Subcutaneous adipose tissue (tissue), 4 donors: Measurements from ENCODE around the gene DTX1. TPM values are rescaled to one million over a fixed set of nuclear protein-coding genes. Genes with fewer than 3 reads are reported as not detected.

Experiments used
- total RNA-seq, 4 donors: library from RNA; depleted of rRNA; stranded (reverse); fragments of >200 nt; gene quantifications; one replicate each; pipeline ENCODE4 v1.1.0, GENCODE V29; 2016
- TF ChIP-seq, protein P1 (sequence below): fragments of 450-650 bp; IDR thresholded peaks from one replicate; pipeline ENCODE4 v1.5.1; 2016; ENCODE audit warnings: low read depth, mild to moderate bottlenecking, control low read depth, antibody characterized with exemption, moderate library complexity

Gene DTX1
- total RNA-seq, 4 donors from 2014 or later, result 20.2 to 137 (median 46.2) TPM

DNA sequence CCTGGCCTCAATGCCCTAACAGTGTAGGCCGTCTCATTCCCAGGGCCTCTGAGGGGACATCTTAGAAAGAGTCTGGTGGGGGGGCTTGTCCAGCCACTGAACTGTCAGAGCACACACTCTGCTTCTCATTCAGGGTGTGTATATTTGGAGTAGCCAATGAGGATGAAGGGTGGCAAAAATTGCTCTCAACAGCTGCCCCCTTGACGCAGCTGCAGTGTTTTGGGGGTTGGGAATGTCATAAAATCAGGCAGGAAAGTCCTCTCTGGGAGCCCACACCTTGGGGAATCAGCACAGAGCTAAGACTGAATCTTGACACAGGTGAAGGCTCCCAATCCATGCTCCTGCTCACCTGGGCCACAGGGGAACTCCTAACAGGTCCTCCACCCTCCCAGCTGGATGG is 77.5 kb downstream of the DTX1 start:
- TF ChIP-seq, protein P1, sequence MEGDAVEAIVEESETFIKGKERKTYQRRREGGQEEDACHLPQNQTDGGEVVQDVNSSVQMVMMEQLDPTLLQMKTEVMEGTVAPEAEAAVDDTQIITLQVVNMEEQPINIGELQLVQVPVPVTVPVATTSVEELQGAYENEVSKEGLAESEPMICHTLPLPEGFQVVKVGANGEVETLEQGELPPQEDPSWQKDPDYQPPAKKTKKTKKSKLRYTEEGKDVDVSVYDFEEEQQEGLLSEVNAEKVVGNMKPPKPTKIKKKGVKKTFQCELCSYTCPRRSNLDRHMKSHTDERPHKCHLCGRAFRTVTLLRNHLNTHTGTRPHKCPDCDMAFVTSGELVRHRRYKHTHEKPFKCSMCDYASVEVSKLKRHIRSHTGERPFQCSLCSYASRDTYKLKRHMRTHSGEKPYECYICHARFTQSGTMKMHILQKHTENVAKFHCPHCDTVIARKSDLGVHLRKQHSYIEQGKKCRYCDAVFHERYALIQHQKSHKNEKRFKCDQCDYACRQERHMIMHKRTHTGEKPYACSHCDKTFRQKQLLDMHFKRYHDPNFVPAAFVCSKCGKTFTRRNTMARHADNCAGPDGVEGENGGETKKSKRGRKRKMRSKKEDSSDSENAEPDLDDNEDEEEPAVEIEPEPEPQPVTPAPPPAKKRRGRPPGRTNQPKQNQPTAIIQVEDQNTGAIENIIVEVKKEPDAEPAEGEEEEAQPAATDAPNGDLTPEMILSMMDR, result no peak

DNA sequence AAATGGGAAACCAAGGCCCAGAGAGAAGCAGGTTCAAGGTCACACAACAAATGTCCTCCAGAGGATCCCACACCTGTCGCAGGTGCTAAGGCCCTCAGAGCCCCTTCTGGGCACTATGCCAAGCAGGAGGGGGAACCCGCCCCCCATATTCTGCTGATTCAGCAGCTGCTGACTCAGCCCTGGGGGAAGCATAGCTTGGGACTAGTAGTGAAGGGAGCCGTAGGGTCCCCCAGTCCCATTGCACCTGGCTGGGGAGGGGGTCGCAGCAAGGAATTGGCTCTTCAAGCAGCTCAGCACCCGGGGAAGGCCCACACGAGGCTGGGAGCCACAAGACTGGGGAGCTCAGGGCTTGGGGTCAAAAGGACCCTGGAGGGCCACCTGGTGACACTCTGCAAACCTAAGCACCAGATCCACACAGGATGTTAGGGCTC is 78.0 kb downstream of the DTX1 start:
- TF ChIP-seq, protein P1, result no peak

DNA sequence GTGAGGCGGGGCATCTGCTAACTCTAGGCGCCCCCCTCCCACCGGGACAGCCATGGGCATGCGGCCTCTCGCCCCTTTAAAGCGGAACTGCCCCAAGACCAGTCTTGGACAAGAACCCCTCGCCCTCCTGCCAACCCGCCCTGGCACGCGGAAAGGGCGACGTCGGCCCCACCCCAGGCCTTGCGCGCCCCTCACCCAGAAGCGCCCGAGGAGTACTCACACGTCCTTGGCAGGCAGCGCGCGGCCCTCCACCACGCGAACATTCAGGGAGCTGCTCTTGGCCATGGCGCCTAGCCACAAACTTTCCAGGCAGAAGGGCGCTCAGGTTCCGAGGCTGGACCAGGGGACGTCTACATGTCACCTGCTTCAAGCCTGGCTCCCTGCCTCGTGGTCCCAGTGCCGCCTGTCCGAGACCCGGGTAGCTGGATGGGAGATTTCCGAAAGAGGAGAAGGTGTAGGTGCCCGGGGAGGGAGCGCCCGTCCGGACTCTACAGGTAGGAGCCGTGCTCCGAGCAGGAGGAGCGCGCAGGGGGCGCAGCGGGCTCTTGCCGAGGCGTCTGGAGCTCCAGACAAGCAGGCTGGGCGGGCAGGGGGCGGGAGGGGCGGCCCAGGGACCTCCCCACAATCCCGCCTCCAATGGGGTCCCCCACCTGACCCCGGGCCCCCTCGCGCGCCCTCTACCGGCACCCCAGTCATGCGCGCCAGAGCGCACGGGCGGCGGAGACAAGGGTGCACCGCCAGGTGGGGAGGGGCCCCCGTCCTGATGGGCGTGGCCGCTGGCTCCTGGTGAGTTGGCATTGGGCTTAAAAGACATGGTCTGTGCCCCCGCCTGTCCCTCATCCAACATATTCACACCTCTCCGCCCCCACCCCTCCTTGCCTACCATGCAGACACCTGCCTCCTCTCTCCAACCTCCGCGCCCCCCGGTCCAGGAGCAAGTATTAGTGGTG is 78.9 kb downstream of the DTX1 start, which contains the start of gene RASAL1:
Gene RASAL1, minus strand, starts transcription at position 584 of the 950 bp plus-strand sequence. Its CDS starts 299 bp downstream, at position 285.
- TF ChIP-seq, protein P1, result no peak

DNA sequence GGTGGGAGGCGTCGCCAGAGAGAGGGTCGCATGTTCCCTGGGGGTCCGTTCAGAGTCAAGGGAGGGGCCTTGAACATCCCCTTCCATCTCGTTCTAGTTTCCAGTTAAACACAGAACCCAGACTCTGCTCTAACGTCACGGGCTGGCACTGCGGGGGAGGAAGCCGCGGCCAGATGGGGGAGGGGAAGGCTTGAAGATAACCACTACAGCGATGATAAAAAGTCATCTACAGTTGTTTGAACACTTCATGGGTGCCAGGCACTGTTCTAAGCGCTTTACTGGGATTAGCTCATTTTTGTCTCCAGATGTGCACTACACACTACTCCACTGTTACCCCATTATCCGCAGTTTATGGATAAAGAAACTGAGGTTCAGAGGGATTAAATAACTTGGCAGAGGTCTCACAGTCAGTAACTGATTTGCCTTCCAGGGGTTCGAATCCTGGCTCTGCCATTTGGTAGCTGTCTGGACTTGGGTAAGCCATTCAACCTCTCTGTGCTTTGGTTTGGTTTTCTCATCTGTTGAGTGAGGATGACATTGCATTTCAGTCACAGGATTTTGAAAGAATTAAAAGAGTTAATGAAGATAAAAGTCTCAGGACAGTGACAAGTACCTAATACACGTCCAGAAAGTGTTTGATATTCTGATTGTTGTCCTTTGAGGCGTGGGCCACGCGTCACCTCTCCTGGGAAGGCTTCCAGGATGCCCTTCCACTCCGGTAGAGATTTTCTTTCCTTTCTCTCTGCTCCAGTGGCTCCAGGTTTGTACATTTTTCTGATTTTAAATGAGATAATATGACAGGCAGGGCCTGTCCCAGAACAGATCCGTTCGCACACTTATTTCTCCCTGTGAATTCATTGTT is 79.8 kb downstream of the DTX1 start:
- TF ChIP-seq, protein P1, result no peak

DNA sequence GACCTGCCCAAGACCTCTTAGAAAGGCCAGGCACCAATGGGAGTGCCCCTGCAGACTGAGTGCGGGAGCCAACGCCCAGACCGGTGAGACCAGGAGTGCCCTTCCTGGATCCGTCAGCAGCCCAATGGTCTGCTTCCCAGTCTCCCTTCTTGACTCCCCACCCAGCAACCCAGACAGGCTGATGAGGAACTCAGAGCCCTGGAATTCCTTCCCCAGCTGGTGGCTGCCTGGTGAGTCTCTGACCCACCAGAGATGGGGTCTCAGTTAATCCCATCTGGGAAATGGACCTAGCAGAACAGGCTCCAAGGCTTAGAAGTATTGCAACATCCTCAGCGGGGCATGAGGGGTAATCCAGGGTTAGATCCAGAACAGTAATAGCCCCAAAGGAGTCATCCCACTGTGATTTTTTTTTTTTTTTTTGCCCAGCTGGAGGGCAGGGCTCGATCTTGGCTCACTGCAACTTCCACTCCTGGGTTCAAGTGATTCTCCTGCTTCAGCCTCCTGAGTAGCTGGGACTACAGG is 80.5 kb downstream of the DTX1 start:
- TF ChIP-seq, protein P1, result no peak

DNA sequence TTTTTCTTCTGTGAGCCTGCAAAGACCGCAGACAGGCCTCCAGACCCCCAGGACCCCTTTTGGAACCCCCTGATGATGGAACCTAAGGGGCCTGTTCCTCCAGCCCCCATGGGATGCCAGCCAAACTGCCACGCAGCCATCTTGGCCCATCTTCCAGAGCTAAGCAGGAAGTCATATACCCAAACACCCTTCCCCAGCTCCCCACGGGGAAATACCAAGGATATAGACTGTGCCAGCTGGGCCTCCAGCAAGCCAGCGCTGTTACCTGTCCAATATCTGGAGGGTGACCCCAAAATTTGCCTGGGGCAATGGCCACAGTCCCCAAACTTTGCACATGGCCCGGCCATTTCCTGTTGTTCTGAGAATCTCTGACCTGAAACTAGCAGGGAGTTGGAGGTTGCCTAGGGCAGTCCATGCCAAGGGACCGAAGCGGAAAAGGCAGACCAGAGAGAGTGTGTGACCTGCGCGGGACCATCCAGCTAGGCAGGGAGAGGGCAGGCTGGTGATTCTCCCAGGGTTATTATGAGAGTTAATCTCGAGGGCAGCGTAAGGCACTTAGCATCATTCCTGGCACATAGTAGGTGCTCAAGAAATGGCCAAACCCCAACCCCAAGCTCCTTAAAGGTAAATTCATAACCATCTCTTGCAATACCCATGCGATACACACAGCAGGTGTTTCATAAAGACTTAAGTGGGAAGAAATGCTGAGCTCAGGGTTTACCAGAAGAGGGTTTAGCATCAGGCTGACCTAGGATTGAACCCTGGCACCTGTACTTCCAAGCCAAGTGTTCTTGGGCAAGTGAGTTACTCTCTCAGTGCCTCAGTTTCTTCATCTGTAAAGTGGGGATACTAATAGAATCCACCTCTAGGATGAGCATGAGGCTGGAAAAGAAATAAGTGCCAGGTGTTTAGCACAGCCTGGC is 81.6 kb downstream of the DTX1 start:
- TF ChIP-seq, protein P1, result no peak
